K562 (cell line): Measurements from ENCODE around the gene SKAP1. TPM values are rescaled to one million over a fixed set of nuclear protein-coding genes. Genes with fewer than 3 reads are reported as not detected.

ENCODE experiments used
- ATAC-seq: fragments of 200-7000 bp; cut with Tn5 transposase; 3 replicates; pipeline ENCODE4 v1.9.1; 2020; ENCODE audit warnings: moderate library complexity
- BruUV-seq: library from RNA; stranded (reverse); fragments of 400-500 nt; replicated peaks from 2 replicates; lab custom pipeline; 2021; lab: Mats Ljungman, UMichigan
- CTCF ChIA-PET: fragments of 300-600 bp; formaldehyde crosslinking; extraction: SDS; loops from one replicate; lab custom pipeline; 2021; ENCODE audit warnings: low intra/inter-chr PET ratio; lab: Yijun Ruan, JAX
- POLR2A ChIA-PET: fragments of 300-600, 350-650 bp; sonication (Branson Sonifier 250); formaldehyde crosslinking; extraction: SDS; loops from one replicate; lab custom pipeline; 2021; ENCODE audit warnings: antibody characterized with exemption, inconsistent platforms; lab: Yijun Ruan, JAX
- DNase-seq, 4 experiments: peaks; one replicate each; pipeline versions ENCODE4 v3.0.0 to v3.0.0-alpha.2; 2011 to 2018; ENCODE audit warnings: low spot score in 3 of 4, mixed read lengths in 3 of 4; ENCODE audit errors: extremely low read depth in 1 of 4
- FAIRE-seq: peaks from 2 replicates; lab custom pipeline; 2011; peaks lifted over from hg19 to GRCh38; lab: Jason Lieb, UNC
- H2AFZ ChIP-seq: 2 replicates; pipeline ENCODE4 v1.6.0; 2011; ENCODE audit warnings: low read depth, low read length, control low read depth, inconsistent platforms
- H3K27ac ChIP-seq: fragments of 200-600 bp; 3 replicates; pipeline ENCODE4 v1.8.0; 2011; ENCODE audit warnings: low read depth, mild to moderate bottlenecking, control low read depth, inconsistent platforms, low read length, moderate library complexity, mixed read lengths; ENCODE audit errors: extremely low read depth
- H3K27me3 ChIP-seq, 2 experiments: fragments of 300-600 bp in 1 of 2; 2 replicates in 1 of 2; 3 replicates in 1 of 2; pipeline versions ENCODE4 v1.6.0 to v1.8.0; 2011; ENCODE audit warnings: inconsistent platforms in 2 of 2, low read length in 2 of 2, mild to moderate bottlenecking in 1 of 2, mixed read lengths in 1 of 2, moderate library complexity in 1 of 2; ENCODE audit not compliant: control insufficient read depth in 2 of 2, insufficient read depth in 2 of 2
- H3K36me3 ChIP-seq: fragments of 300-600 bp; 3 replicates; pipeline ENCODE4 v1.8.0; 2011; ENCODE audit warnings: mild to moderate bottlenecking, low read length, inconsistent platforms; ENCODE audit not compliant: control insufficient read depth, insufficient read depth
- H3K4me1 ChIP-seq, 2 experiments: fragments of 200-600 bp in 1 of 2; replicated peaks in 1 of 2; 2 replicates in 1 of 2; 3 replicates in 1 of 2; pipeline versions ENCODE4 v1.5.1 to v1.8.0; 2011; ENCODE audit warnings: inconsistent platforms in 2 of 2, low read length in 2 of 2, mild to moderate bottlenecking in 1 of 2, mixed read lengths in 1 of 2, moderate library complexity in 1 of 2; ENCODE audit not compliant: control insufficient read depth in 2 of 2, insufficient read depth in 2 of 2
- H3K4me2 ChIP-seq: 2 replicates; pipeline ENCODE4 v1.6.1; 2011; ENCODE audit warnings: low read length, control low read depth, inconsistent platforms, mixed read lengths; ENCODE audit not compliant: insufficient read depth
- H3K4me3 ChIP-seq: fragments of 200-600 bp; sonication (generic), shearing (Covaris generic); 2 replicates; pipeline ENCODE4 v1.5.1; 2016; ENCODE audit warnings: control low read depth, inconsistent platforms
- H3K79me2 ChIP-seq: fragments of 200-600 bp; 3 replicates; pipeline ENCODE4 v1.8.0; 2011; ENCODE audit warnings: low read length, inconsistent platforms; ENCODE audit not compliant: control insufficient read depth, insufficient read depth
- H3K9ac ChIP-seq, 2 experiments: 2 replicates each; pipeline versions ENCODE4 v1.6.0 to v1.6.1; 2011; ENCODE audit warnings: low read depth in 2 of 2, low read length in 2 of 2, control low read depth in 1 of 2, inconsistent platforms in 1 of 2, mild to moderate bottlenecking in 1 of 2, mixed read lengths in 1 of 2; ENCODE audit not compliant: insufficient read depth in 1 of 2
- H3K9me1 ChIP-seq: one replicate; pipeline ENCODE4 v1.6.0; 2011; ENCODE audit warnings: inconsistent platforms, mild to moderate bottlenecking, low read length, moderate library complexity; ENCODE audit not compliant: control insufficient read depth, insufficient read depth
- H3K9me3 ChIP-seq: replicated peaks from 2 replicates; pipeline ENCODE4 v1.5.1; 2011; ENCODE audit warnings: low read depth, low read length, inconsistent platforms; ENCODE audit not compliant: control insufficient read depth, insufficient read depth
- H4K20me1 ChIP-seq: replicated peaks from 2 replicates; pipeline ENCODE4 v1.6.1; 2011; ENCODE audit warnings: low read length, inconsistent platforms, mixed read lengths; ENCODE audit not compliant: control insufficient read depth, insufficient read depth
- HDAC1 ChIP-seq, 2 experiments: fragments of 450-650 bp; IDR thresholded peaks; 2 replicates each; pipeline ENCODE4 v1.6.1; 2016 to 2017; ENCODE audit warnings: inconsistent platforms in 1 of 2, mild to moderate bottlenecking in 1 of 2, moderate library complexity in 1 of 2
- MAFF ChIP-seq: IDR thresholded peaks from 2 replicates; pipeline ENCODE4 v1.6.1; 2012; ENCODE audit warnings: low read length, improper control_type of control experiment
- NFATC3 ChIP-seq: fragments of 450-650 bp; IDR thresholded peaks from 2 replicates; pipeline ENCODE4 v1.6.1; 2017; ENCODE audit warnings: mild to moderate bottlenecking
- NFXL1 ChIP-seq: fragments of 450-650 bp; formaldehyde crosslinking; IDR thresholded peaks from 2 replicates; pipeline ENCODE4 v1.4.0; 2021; ENCODE audit warnings: mild to moderate bottlenecking
- PHB2 ChIP-seq: fragments of 450-650 bp; IDR thresholded peaks from 2 replicates; pipeline ENCODE4 v1.6.1; 2017; ENCODE audit warnings: low read depth
- POLR3G ChIP-seq: IDR thresholded peaks from 2 replicates; pipeline ENCODE4 v1.6.1; 2011; ENCODE audit not compliant: insufficient read length, insufficient replicate concordance; ENCODE audit errors: extremely low read depth
- PRPF4 ChIP-seq: fragments of 200-400 bp; formaldehyde crosslinking; IDR thresholded peaks from one replicate; pipeline ENCODE4 v1.6.1; 2017; ENCODE audit warnings: low read length, low read depth, mild to moderate bottlenecking; ENCODE audit not compliant: insufficient read depth, poor library complexity, severe bottlenecking
- RAD51 ChIP-seq: fragments of 450-650 bp; IDR thresholded peaks from 2 replicates; pipeline ENCODE4 v1.7.1; 2016; ENCODE audit warnings: low read depth, mild to moderate bottlenecking, borderline replicate concordance
- SIX5 ChIP-seq, 2 experiments: IDR thresholded peaks; 2 replicates each; pipeline ENCODE4 v1.6.1; 2011; ENCODE audit warnings: low read length in 2 of 2, borderline replicate concordance in 1 of 2, low read depth in 1 of 2, mild to moderate bottlenecking in 1 of 2, moderate library complexity in 1 of 2; ENCODE audit not compliant: insufficient read depth in 1 of 2
- ZNF76 ChIP-seq: fragments of 250-450 bp; sonication (Bioruptor Pico); IDR thresholded peaks from 2 replicates; pipeline ENCODE4 v1.4.0; 2020; ENCODE audit warnings: mild to moderate bottlenecking, moderate library complexity, borderline replicate concordance
- WGBS: fragments of 100-300 bp; shearing (Covaris generic); methylation state at CpG from one replicate; pipeline ENCODE4 v1.1.6; 2016; ENCODE audit warnings: low coverage, mixed read lengths; ENCODE audit not compliant: insufficient coverage; ENCODE audit errors: missing lambda C conversion rate; 5-methylcytosine and 5-hydroxymethylcytosine counted together
- in situ Hi-C: fragments of 300-500 bp; cut with MboI; formaldehyde crosslinking; loops from 4 replicates; pipeline ENCODE4 v1.15.0; 2018; ENCODE audit warnings: inconsistent platforms, mixed read lengths
- intact Hi-C: fragments of 100-400 bp; cut with micrococcal nuclease; formaldehyde crosslinking; loops from 2 replicates; pipeline ENCODE4 v1.14.2; 2022
- polyA plus RNA-seq, 8 experiments: library from polyadenylated mRNA; depleted of rRNA in 4 of 8; stranded (reverse) in 5 of 8; unstranded in 3 of 8; fragments of >200 nt; fragmentation: Nextera tagmentation in 2 of 8; fragmentation: Illumina TruSeq in 1 of 8; extraction: Ambion mirVana in 2 of 8; extraction: Trizol in 1 of 8; gene quantifications; 2 replicates each; pipeline versions ENCODE4 v1.2.1 to v1.2.3, GENCODE V29; 2011 to 2014; ENCODE audit warnings: inconsistent platforms in 1 of 8, missing spikeins in 1 of 8
- total RNA-seq, 7 experiments: library from RNA; depleted of rRNA in 6 of 7; stranded (reverse); fragments of >200 nt in 6 of 7; fragmentation: Illumina TruSeq in 2 of 7; extraction: Trizol in 2 of 7; gene quantifications; 2 replicates each; pipeline versions ENCODE4 v1.2.1 to v1.2.3, GENCODE V29; 2011 to 2021; ENCODE audit warnings: low replicate concordance in 1 of 7
- TF ChIP-seq, protein P1 (sequence below), 2 experiments: fragments of 150-350 bp in 1 of 2; IDR thresholded peaks; 2 replicates each; pipeline ENCODE4 v1.6.1; 2012 to 2016; ENCODE audit warnings: low read depth in 2 of 2, low read length in 2 of 2, mild to moderate bottlenecking in 1 of 2, moderate library complexity in 1 of 2
- TF ChIP-seq, protein P2 (sequence below): sonication (generic); formaldehyde crosslinking; IDR thresholded peaks from 2 replicates; pipeline ENCODE4 v1.5.0; 2020; ENCODE audit warnings: missing genetic modification reagents
- TF ChIP-seq, protein P3 (sequence below): fragments of 450-650 bp; IDR thresholded peaks from 2 replicates; pipeline ENCODE4 v1.7.0; 2016; ENCODE audit warnings: borderline replicate concordance
- TF ChIP-seq, protein P4 (sequence below): fragments of 450-650 bp; formaldehyde crosslinking; IDR thresholded peaks from 2 replicates; pipeline ENCODE4 v1.4.0; 2020; ENCODE audit warnings: mild to moderate bottlenecking, mixed read lengths

SKAP1 gene
- total and polyA plus RNA-seq, 9 of the 15 experiments (the other 6 are each of a cell fraction or from before 2014, with no cell fraction given) = 0.06 to 0.80 (median 0.10) TPM; not detected in 4

DNA sequence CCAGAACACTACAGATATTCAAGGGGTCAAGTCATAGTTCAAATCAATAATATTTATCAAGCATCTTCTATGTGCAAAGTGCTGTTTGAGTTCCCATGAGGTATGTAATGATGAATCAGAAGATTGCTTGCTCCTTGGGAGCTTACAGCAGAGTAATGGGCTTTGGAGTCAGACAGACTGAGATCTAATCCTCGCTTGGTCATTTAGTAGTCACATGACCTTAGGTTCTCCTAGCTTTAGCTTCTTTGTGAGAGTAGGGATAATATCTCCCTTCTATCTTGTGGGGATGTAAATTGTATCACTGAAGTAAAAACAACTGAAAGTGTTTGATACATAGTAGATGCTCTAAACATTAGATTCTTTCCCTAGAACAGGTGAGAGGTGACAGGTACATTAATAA lies 292.4 kb downstream of the SKAP1 start:
- H3K9ac ChIP-seq = no peak overlapping the region
- no peaks in the 10 kb centered on the region for H4K20me1 ChIP-seq
- in situ Hi-C loops (no loop called here), intact Hi-C loops (loop anchor here (10.0 kb wide), 1 partner anchor 293 kb away; the partner anchor contains the start of gene SCRN2)
- no peaks in the 10 kb centered on the region; a peak in 1 of 5 replicates for H3K4me1 ChIP-seq
- no peaks in the 10 kb centered on the region for H3K79me2 ChIP-seq
- H3K27ac ChIP-seq = no peak overlapping the region
- peaks cover 12 to 16% of the 10 kb centered on the region in 2 experiments; a peak in 4 of 5 replicates for H3K27me3 ChIP-seq
- DNase-seq (no peak), FAIRE-seq (peak; percentile 11), ATAC-seq (0 out of 3 replicates have a peak, but pooled peaks have one; percentile 25)
- ChIA-PET CTCF (interaction anchor here (0.6 kb wide), 2 partner anchors 16 to 451 kb away, joined by 3 to 4 read pairs; no protein-coding TSS in a partner anchor), POLR2A (interaction anchor here (0.8 to 1.1 kb wide), 3 partner anchors 8 to 68 kb away, joined by 3 to 4 read pairs (median 3); no protein-coding TSS in a partner anchor)
- H2AFZ ChIP-seq = no peak overlapping the region
- no peaks in the 10 kb centered on the region for H3K36me3 ChIP-seq
- H3K9me3 ChIP-seq = no peaks in the 10 kb centered on the region
- no peak overlapping the region for H3K4me3 ChIP-seq
- H3K4me2 ChIP-seq = no peak overlapping the region
- BruUV-seq = no TSS peak
- WGBS = 5% methylated on average over 1 of the region's 1 CpG
- H3K9me1 ChIP-seq = no peaks in the 10 kb centered on the region
- TF ChIP-seq, protein P1, sequence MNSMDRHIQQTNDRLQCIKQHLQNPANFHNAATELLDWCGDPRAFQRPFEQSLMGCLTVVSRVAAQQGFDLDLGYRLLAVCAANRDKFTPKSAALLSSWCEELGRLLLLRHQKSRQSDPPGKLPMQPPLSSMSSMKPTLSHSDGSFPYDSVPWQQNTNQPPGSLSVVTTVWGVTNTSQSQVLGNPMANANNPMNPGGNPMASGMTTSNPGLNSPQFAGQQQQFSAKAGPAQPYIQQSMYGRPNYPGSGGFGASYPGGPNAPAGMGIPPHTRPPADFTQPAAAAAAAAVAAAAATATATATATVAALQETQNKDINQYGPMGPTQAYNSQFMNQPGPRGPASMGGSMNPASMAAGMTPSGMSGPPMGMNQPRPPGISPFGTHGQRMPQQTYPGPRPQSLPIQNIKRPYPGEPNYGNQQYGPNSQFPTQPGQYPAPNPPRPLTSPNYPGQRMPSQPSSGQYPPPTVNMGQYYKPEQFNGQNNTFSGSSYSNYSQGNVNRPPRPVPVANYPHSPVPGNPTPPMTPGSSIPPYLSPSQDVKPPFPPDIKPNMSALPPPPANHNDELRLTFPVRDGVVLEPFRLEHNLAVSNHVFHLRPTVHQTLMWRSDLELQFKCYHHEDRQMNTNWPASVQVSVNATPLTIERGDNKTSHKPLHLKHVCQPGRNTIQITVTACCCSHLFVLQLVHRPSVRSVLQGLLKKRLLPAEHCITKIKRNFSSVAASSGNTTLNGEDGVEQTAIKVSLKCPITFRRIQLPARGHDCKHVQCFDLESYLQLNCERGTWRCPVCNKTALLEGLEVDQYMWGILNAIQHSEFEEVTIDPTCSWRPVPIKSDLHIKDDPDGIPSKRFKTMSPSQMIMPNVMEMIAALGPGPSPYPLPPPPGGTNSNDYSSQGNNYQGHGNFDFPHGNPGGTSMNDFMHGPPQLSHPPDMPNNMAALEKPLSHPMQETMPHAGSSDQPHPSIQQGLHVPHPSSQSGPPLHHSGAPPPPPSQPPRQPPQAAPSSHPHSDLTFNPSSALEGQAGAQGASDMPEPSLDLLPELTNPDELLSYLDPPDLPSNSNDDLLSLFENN (IDR thresholded peaks at IDR 0.05; ENCODE audit: low read depth in 2 of 2, low read length in 2 of 2) = no peak
- TF ChIP-seq HDAC1 (IDR thresholded peaks at IDR 0.05) (no peak), PHB2 (no peak), ZNF76 (no peak), NFATC3 (no peak), NFXL1 (CRISPR knock-in tag) (no peak), PRPF4 (no peak), POLR3G (no peak), MAFF (no peak), SIX5 (IDR thresholded peaks at IDR 0.05; ENCODE audit: borderline replicate concordance in 1 of 2, insufficient read depth in 1 of 2, low read depth in 1 of 2, low read length in 2 of 2) (no peak), RAD51 (peak; percentile 74)
- TF ChIP-seq, protein P2, sequence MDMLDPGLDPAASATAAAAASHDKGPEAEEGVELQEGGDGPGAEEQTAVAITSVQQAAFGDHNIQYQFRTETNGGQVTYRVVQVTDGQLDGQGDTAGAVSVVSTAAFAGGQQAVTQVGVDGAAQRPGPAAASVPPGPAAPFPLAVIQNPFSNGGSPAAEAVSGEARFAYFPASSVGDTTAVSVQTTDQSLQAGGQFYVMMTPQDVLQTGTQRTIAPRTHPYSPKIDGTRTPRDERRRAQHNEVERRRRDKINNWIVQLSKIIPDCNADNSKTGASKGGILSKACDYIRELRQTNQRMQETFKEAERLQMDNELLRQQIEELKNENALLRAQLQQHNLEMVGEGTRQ (CRISPR knock-in tag) = peak; percentile 39
- TF ChIP-seq, protein P3, sequence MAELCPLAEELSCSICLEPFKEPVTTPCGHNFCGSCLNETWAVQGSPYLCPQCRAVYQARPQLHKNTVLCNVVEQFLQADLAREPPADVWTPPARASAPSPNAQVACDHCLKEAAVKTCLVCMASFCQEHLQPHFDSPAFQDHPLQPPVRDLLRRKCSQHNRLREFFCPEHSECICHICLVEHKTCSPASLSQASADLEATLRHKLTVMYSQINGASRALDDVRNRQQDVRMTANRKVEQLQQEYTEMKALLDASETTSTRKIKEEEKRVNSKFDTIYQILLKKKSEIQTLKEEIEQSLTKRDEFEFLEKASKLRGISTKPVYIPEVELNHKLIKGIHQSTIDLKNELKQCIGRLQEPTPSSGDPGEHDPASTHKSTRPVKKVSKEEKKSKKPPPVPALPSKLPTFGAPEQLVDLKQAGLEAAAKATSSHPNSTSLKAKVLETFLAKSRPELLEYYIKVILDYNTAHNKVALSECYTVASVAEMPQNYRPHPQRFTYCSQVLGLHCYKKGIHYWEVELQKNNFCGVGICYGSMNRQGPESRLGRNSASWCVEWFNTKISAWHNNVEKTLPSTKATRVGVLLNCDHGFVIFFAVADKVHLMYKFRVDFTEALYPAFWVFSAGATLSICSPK = no peak
- TF ChIP-seq, protein P4, sequence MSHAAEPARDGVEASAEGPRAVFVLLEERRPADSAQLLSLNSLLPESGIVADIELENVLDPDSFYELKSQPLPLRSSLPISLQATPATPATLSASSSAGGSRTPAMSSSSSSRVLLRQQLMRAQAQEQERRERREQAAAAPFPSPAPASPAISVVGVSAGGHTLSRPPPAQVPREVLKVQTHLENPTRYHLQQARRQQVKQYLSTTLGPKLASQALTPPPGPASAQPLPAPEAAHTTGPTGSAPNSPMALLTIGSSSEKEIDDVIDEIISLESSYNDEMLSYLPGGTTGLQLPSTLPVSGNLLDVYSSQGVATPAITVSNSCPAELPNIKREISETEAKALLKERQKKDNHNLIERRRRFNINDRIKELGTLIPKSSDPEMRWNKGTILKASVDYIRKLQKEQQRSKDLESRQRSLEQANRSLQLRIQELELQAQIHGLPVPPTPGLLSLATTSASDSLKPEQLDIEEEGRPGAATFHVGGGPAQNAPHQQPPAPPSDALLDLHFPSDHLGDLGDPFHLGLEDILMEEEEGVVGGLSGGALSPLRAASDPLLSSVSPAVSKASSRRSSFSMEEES = peak; percentile 96
